Forelimb muscle (tissue), 1 donor: ENCODE measurements around the gene ZBTB7C. TPM values are rescaled to one million over a fixed set of nuclear protein-coding genes. Genes with fewer than 3 reads are reported as not detected.

Experiments
- DNase-seq: peaks from one replicate; pipeline ENCODE4 v3.0.0-alpha.2; 2013; ENCODE audit warnings: low read depth
- polyA plus RNA-seq: library from polyadenylated mRNA; unstranded; fragments of 120-200 nt; gene quantifications from one replicate; pipeline ENCODE4 v1.2.1, GENCODE V29; 2013; ENCODE audit not compliant: insufficient read length

ZBTB7C gene
- polyA plus RNA-seq, 1 donor, result 4.0 TPM

- DNase-seq, result no peak
Observed at GRCh38 chr18:48037481-48038271, 371.5 kb downstream of the ZBTB7C start.

DNA sequence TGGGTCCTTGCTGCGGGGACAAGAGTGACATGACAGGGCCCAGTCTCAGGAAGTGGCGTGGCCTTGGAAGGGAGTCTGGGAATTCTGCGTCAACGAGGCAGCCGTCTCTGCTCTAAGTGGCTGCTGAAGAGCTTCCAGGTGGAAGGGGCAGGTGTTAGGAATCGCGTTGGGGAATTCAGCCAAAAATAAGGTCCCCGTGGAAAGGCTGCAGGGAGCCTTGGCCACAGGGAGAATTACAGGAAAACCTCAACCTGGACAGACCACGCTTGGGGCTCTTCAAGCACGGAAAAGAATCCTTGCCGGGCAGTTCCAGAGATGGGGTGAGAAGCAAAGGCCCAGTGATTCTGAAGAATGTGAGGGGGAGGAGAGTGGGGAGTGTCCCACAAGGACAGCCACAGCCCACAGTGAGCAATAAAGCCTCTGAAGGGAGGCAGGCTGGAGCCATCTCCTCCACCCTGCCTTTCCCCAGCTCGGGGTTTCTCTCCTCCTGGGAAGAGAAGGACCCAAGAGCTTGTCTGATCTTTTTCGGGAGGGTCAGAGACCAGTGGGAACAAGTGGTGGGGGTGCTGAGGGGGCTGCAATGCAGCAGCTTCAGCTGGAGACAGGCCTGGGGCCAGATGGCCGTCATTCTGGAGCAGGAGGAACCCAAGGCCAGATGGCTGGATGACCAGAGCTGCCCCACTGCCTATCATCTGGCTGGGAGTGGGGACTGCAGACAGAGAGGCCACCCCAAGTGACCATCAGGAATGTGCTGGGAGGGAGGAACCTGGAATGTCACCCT is 372.4 kb downstream of the ZBTB7C start:
- DNase-seq, result no peak

DNA sequence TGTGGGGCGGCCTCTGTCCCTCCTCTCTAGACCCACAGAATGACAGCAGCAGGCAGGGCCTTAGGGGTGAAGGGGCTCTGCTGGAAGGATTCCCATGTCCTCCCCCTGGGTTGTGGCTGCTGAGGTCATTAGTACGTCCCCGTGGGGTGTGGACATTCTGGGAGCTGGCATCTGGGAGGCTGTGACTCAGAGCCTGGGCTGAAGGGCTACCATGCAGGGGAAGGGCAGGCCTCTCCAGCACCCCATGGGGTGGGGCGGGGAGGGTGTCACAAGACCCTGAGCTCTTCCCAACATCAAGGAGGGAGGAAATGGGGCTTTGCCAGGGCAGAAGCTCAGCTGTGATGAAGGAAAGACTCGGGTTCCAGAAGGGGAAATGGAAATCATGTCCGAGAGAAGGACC is 373.0 kb downstream of the ZBTB7C start:
- DNase-seq, result no peak

DNA sequence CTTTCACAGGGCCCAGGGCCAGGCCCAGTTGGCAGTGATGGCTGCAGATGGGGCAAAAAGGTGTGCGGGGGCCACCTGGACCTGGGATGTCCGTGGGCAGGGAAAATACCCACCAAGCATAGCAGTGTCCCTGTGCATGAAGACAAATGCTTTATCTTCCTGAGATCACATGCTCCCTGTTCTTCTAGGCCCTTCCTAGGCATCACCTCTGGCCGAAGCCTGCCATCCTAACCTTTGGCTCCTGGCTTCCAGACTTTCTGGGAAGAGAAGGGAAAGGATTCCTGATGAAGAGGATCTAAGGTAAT is 373.7 kb downstream of the ZBTB7C start:
- DNase-seq, result no peak

DNA sequence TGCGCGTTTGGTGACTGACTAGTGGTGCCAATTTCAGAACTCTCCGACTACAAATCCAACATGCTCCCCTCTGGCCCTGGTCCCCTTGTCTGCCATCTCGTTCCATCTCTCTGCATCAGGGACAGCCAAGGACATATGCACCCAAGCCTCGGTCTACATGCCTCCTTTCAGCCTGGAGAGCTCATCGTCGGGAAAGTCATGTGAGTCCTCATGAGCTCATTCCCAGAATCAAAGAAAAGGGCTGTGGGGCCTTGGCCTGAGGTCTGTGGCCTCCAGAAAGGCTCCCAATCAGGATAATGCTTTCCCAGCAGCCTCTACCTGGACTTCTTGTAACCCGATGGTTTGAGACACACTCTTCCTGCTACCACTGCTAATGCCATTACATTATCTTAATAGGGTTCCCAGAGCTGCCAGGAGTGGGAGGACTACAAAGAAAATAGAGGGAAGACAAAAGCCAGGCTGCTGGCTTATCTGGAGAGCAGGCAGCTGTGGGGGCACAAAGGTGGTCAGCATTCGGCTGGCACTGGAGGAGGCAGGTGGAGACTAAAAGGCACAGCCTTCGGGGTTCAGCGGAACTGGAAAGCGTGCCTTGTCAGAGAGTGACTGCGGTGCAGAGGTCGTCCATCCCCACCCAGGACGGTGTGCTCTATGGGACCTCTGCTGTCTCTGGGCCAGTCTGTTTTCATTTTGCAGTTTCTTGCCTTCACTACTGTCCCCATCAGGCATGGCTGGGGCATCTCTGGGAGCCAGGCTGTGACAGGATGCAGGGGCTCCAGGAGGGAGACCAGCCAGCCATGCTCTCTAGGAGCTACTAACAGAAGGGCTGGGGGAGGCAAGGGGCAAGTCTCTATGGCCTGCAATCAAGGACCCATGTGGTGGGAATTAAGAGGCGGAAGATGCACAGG is 374.3 kb downstream of the ZBTB7C start:
- no peak for DNase-seq

- DNase-seq, result peak; percentile 49
Observed at GRCh38 chr18:48033790-48034650, 375.2 kb downstream of the ZBTB7C start.

DNA sequence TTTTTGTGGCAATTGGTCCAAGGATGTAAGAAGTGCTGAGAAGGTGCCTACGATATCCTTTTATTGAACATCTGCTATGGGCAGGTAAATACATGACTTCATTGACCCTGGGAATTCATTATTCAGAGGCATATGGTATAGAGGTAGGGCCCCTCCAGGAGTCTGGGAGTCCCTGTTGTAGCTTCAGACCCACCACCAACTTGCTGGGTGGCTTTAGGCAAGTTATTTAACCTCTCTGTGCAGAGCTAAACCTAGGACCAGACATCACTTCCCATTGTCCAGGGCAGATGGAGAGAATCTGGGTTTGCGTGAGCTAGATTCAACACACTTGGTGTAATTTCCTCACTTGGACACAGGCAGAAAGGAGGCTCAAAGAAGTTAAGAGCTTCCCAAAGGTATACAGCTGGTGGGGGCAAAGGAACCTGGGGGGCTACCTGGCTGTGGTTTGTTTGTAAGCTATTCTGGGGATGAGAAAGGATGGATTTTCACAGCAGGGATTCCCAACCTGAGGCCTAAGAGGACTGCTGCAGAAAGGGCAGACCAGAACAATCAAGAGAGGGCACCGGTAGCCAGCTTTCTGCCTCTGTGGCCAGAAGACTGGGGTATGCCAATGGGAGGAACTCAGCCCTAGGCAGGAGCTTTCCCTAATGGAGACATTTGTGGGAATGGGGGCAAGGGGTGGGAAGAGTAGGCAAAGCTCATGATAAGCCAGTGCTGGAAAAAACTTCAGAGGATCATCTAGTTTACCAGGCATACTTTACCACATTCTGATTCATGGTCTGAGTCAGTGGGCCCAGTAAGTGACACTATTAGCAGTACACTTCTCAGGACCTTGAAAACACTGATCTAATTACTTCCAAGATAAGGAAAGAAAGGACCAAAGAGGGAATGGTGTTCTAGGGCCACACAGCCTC is 376.1 kb downstream of the ZBTB7C start:
- DNase-seq, result no peak

DNA sequence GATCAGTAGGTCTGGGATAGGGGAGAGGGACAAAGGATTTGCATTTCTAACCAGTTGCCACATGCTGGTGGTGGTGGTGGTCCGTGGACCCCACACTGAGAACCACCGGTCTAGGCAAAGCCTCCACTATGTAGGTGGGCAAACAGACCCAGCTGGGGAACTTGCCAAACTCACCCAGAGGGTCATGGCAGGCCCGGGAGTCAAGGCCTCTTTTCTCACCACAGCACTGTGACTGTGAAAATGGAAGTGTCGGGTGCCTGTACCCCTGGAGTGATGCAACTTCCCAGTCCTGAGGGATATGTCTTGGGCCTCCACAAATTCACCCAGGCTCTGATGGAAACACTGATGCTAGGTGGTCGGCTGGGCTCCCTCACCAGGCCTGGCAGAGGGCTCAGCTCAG is 377.5 kb downstream of the ZBTB7C start:
- DNase-seq, result no peak

DNA sequence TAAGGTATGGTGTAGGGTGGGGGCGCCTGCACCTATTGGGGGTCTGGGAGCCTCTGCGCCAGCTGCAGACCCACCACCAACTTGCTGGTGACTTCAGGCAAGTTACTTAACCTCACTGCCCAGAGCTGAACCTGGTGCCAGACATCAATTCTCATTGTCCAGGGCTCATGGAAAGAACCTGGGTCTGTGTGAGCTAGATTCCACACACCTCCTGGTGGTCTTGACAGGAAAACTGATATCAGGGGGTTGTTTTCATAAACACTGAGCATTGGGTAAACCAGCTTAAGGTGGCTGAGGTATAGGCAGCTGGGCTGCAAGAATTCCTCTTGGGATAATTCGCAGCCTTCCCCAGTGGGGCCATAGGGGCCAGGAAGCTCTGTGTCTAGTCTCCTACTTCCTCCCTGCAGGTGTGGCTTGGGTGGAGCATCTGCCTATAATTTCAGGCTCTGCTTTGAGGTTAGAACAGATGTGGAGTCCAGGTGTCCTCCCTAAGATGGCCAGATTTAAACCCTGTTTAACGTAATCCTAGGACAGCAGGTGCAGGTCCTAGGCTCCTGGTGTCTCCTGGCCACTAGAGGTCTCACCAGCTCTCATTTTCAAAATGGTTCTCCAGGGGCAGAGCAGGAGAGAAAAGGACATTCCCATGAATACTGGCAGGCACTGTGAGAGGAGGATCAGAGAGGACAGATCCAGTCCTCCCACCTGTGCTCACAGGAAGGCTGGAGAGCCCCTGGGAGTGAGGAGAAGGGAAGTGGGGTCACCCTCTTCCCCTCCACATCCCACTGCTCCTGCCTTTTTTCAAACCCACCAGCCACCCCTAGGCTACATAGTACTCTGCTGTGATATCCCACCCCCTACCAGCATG is 378.3 kb downstream of the ZBTB7C start:
- peak; percentile 46 for DNase-seq

- DNase-seq, result no peak
Observed at GRCh38 chr18:48029296-48029986, 379.7 kb downstream of the ZBTB7C start.

DNA sequence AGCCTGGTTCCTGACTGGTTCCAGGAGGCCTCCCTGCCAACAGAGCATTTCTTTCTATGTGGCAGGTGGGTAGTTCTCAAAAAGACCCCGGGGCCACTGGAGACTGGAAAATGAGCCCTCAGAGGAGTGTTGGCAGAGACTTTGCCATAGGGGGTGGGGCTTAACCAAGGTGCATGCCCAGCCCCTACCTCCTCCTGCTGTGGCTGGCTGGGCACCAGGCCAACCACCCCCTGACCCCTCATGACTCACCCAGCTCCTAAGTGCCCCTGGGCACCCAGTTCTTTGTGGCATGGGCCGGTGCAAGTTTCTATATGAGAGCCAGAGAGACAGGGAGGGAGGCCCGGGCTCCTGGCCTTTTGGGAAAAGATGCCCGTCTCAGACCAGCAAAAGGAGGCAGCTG is 380.5 kb downstream of the ZBTB7C start:
- DNase-seq, result no peak

DNA sequence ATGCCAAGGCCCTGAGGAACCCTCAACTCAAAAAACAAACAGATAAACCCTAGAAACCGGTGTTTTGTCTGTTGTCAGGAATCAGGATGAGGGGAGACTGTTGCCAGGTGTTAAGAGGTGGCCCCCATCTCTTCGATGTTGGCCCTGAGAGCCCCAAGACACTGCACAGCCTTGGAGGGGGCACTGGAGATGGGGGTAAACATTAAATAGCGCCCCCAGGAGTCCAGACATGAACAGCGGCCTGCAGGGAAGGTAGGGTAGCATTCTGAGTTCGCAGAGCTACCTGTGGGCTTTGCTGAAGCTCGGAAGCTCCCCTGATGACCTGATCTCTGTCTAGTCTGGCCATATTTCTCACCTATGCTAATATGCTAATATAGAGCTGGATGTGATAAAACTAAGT is 381.1 kb downstream of the ZBTB7C start:
- DNase-seq, result no peak

- DNase-seq, result no peak
Observed at GRCh38 chr18:48027401-48027963, 381.7 kb downstream of the ZBTB7C start.

- DNase-seq, result no peak
Observed at GRCh38 chr18:48026216-48026615, 383.0 kb downstream of the ZBTB7C start.

GRCh38 chr18:48024881-48025660 is 384.1 kb downstream of the ZBTB7C start:
- no peak for DNase-seq

- no peak for DNase-seq
Observed at GRCh38 chr18:48024009-48024512, 385.1 kb downstream of the ZBTB7C start.

DNA sequence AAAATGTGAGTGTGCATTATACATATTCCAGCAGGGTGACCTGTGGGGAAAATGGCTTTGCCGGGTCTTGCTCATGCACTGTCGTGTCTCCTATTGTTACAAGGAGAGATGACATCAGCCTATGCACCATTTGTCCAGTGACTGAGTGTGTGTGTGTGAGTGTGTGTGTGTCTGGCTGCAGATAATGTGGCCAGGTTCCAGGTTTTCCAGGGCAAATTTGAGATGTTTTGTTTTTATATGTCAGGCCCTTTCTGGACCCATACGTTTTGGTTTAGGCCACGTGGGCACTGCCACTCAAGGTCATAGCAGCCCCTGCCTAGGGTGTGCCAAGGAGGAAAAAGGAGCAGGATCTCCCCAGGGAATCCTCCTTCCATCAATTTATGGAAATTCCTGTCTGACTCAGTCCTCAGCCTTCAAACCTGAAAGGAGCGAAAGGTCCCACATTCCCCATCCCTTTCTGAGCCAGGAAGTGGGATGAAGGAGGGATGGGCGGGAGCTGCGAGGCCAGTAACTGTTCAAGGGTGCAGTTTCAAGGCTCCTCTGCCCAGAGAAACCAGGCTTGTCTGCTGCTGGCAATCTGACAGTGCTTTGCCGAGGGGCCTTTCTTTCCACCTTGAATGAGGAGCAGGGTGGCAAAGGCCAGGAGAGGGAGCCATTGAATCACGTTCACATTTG is 385.7 kb downstream of the ZBTB7C start:
- peak; percentile 50 for DNase-seq
